Effector memory CD4-positive, alpha-beta T cell (primary cell): ENCODE measurements around the gene SERTM2.

Experiments
- DNase-seq, 3 donors: peaks; one replicate each; pipeline ENCODE4 v3.0.0-alpha.2; 2020
- H3K27ac ChIP-seq: 2 replicates; pipeline ENCODE4 v1.7.0; 2013; ENCODE audit warnings: mild to moderate bottlenecking, low read length, moderate library complexity; ENCODE audit not compliant: insufficient read depth, poor library complexity, severe bottlenecking
- H3K27me3 ChIP-seq: replicated peaks from 2 replicates; pipeline ENCODE4 v1.7.0; 2013; ENCODE audit warnings: mild to moderate bottlenecking, low read length; ENCODE audit not compliant: insufficient read depth, control insufficient read depth, poor library complexity, severe bottlenecking
- H3K36me3 ChIP-seq: 2 replicates; pipeline ENCODE4 v1.7.0; 2013; ENCODE audit warnings: mild to moderate bottlenecking, low read length, moderate library complexity; ENCODE audit not compliant: control insufficient read depth, insufficient read depth
- H3K4me1 ChIP-seq: 2 replicates; pipeline ENCODE4 v1.7.0; 2013; ENCODE audit warnings: low read length, mild to moderate bottlenecking; ENCODE audit not compliant: control insufficient read depth, insufficient read depth, poor library complexity, severe bottlenecking
- H3K4me3 ChIP-seq: 2 replicates; pipeline ENCODE4 v1.7.0; 2013; ENCODE audit warnings: low read length, low read depth, mild to moderate bottlenecking; ENCODE audit not compliant: insufficient read depth, poor library complexity, severe bottlenecking
- H3K9me3 ChIP-seq: 2 replicates; pipeline ENCODE4 v1.7.0; 2013; ENCODE audit warnings: mild to moderate bottlenecking, low read length, moderate library complexity; ENCODE audit not compliant: control insufficient read depth

Gene SERTM2

GRCh38 chrX:111503485-111503993, 7.9 kb upstream of the SERTM2 start:
- H3K27me3 ChIP-seq, result no peaks in the 10 kb centered on the region
- H3K4me3 ChIP-seq, result no peak overlapping the region
- no peaks in the 10 kb centered on the region for H3K4me1 ChIP-seq
- H3K27ac ChIP-seq, result no peak overlapping the region
- no peak for DNase-seq
- no peaks in the 10 kb centered on the region for H3K9me3 ChIP-seq
- no peaks in the 10 kb centered on the region for H3K36me3 ChIP-seq

GRCh38 chrX:111504941-111505340, 6.5 kb upstream of the SERTM2 start:
- no peak for DNase-seq
- H3K27me3 ChIP-seq, result no peaks in the 10 kb centered on the region
- H3K9me3 ChIP-seq, result no peaks in the 10 kb centered on the region
- no peak overlapping the region for H3K27ac ChIP-seq
- H3K4me1 ChIP-seq, result no peaks in the 10 kb centered on the region
- H3K36me3 ChIP-seq, result no peaks in the 10 kb centered on the region
- H3K4me3 ChIP-seq, result no peak overlapping the region

GRCh38 chrX:111505783-111506182, 5.7 kb upstream of the SERTM2 start:
- Histone ChIP-seq H3K9me3 (no peaks in the 10 kb centered on the region), H3K36me3 (no peaks in the 10 kb centered on the region), H3K27me3 (no peaks in the 10 kb centered on the region), H3K4me3 (no peak overlapping the region), H3K4me1 (no peaks in the 10 kb centered on the region), H3K27ac (no peak overlapping the region)
- DNase-seq, result no peak

- Histone ChIP-seq H3K27me3 (no peaks in the 10 kb centered on the region), H3K27ac (no peak overlapping the region), H3K9me3 (no peaks in the 10 kb centered on the region), H3K4me1 (no peaks in the 10 kb centered on the region), H3K4me3 (no peak overlapping the region), H3K36me3 (no peaks in the 10 kb centered on the region)
- DNase-seq, result no peak
Observed at GRCh38 chrX:111506826-111507225, 4.6 kb upstream of the SERTM2 start.

- H3K27me3 ChIP-seq, result no peaks in the 10 kb centered on the region
- no peak overlapping the region for H3K27ac ChIP-seq
- no peaks in the 10 kb centered on the region for H3K4me1 ChIP-seq
- no peak for DNase-seq
- H3K36me3 ChIP-seq, result no peaks in the 10 kb centered on the region
- no peak overlapping the region for H3K4me3 ChIP-seq
- no peaks in the 10 kb centered on the region for H3K9me3 ChIP-seq
Observed at GRCh38 chrX:111507933-111508332, 3.5 kb upstream of the SERTM2 start.

- no peaks in the 10 kb centered on the region for H3K27me3 ChIP-seq
- DNase-seq, result no peak
- no peak overlapping the region for H3K27ac ChIP-seq
- H3K4me3 ChIP-seq, result no peak overlapping the region
- H3K4me1 ChIP-seq, result no peaks in the 10 kb centered on the region
- no peaks in the 10 kb centered on the region for H3K9me3 ChIP-seq
- H3K36me3 ChIP-seq, result no peaks in the 10 kb centered on the region
Observed at GRCh38 chrX:111515298-111515697, 3.9 kb downstream of the SERTM2 start.

- Histone ChIP-seq H3K27ac (no peak overlapping the region), H3K9me3 (no peaks in the 10 kb centered on the region), H3K4me3 (no peak overlapping the region), H3K36me3 (no peaks in the 10 kb centered on the region), H3K27me3 (no peaks in the 10 kb centered on the region), H3K4me1 (no peaks in the 10 kb centered on the region)
- DNase-seq, result no peak
Observed at GRCh38 chrX:111518667-111519066, 7.2 kb downstream of the SERTM2 start.

- H3K9me3 ChIP-seq, result no peaks in the 10 kb centered on the region
- H3K27ac ChIP-seq, result no peak overlapping the region
- H3K27me3 ChIP-seq, result no peaks in the 10 kb centered on the region
- H3K4me3 ChIP-seq, result no peak overlapping the region
- H3K36me3 ChIP-seq, result no peaks in the 10 kb centered on the region
- no peak for DNase-seq
- no peaks in the 10 kb centered on the region for H3K4me1 ChIP-seq
Observed at GRCh38 chrX:111519215-111519614, 7.8 kb downstream of the SERTM2 start.

GRCh38 chrX:111520506-111520905, 9.1 kb downstream of the SERTM2 start:
- Histone ChIP-seq H3K4me1 (no peaks in the 10 kb centered on the region), H3K36me3 (no peaks in the 10 kb centered on the region), H3K4me3 (no peak overlapping the region), H3K27ac (no peak overlapping the region), H3K9me3 (no peaks in the 10 kb centered on the region), H3K27me3 (no peaks in the 10 kb centered on the region)
- DNase-seq, result no peak

GRCh38 chrX:111521169-111521568, 9.7 kb downstream of the SERTM2 start:
- H3K36me3 ChIP-seq, result no peaks in the 10 kb centered on the region
- DNase-seq, result no peak
- no peak overlapping the region for H3K4me3 ChIP-seq
- H3K27me3 ChIP-seq, result no peaks in the 10 kb centered on the region
- no peak overlapping the region for H3K27ac ChIP-seq
- H3K4me1 ChIP-seq, result no peaks in the 10 kb centered on the region
- no peaks in the 10 kb centered on the region for H3K9me3 ChIP-seq
